ENCODE data around the gene IFNE. TPM values are rescaled to one million over a fixed set of nuclear protein-coding genes. Genes with fewer than 3 reads are reported as not detected.

Gene IFNE
- polyA plus RNA-seq (ENCODE audit: insufficient read length in 4 of 4): under 1 TPM in 2 of 4 donors, not detected in 2; 0.10 to 0.31 TPM

- no peak for DNase-seq (ENCODE audit: low read depth in 4 of 4, low spot score in 3 of 4)
Measured at GRCh38 chr9:21482213-21482612, at the start of gene IFNE. Gene IFNE (minus strand): TSS chr9:21482313. CDS start chr9:21481694, 619 bp downstream.

- DNase-seq (ENCODE audit: low read depth in 4 of 4, low spot score in 3 of 4): no peak
Measured at GRCh38 chr9:21528123-21528808, 46.2 kb upstream of the IFNE start.

GRCh38 chr9:21527579-21527978, 45.5 kb upstream of the IFNE start:
- DNase-seq (ENCODE audit: low read depth in 4 of 4, low spot score in 3 of 4): no peak

- DNase-seq (ENCODE audit: low read depth in 4 of 4, low spot score in 3 of 4): no peak
Measured at GRCh38 chr9:21525174-21525573, 43.1 kb upstream of the IFNE start.

- DNase-seq (ENCODE audit: low read depth in 4 of 4, low spot score in 3 of 4): no peak
Measured at GRCh38 chr9:21524099-21524830, 42.2 kb upstream of the IFNE start.

GRCh38 chr9:21523021-21524014, 41.2 kb upstream of the IFNE start:
- DNase-seq (ENCODE audit: low read depth in 4 of 4, low spot score in 3 of 4): no peak

- no peak for DNase-seq (ENCODE audit: low read depth in 4 of 4, low spot score in 3 of 4)
Measured at GRCh38 chr9:21522348-21522747, 40.2 kb upstream of the IFNE start.

GRCh38 chr9:21521448-21521847, 39.3 kb upstream of the IFNE start:
- no peak for DNase-seq (ENCODE audit: low read depth in 4 of 4, low spot score in 3 of 4)

GRCh38 chr9:21520501-21521228, 38.6 kb upstream of the IFNE start:
- DNase-seq (ENCODE audit: low read depth in 4 of 4, low spot score in 3 of 4): no peak

GRCh38 chr9:21519855-21520434, 37.8 kb upstream of the IFNE start:
- DNase-seq (ENCODE audit: low read depth in 4 of 4, low spot score in 3 of 4): no peak

GRCh38 chr9:21516796-21517195, 34.7 kb upstream of the IFNE start:
- no peak for DNase-seq (ENCODE audit: low read depth in 4 of 4, low spot score in 3 of 4)

GRCh38 chr9:21513431-21513830, 31.3 kb upstream of the IFNE start:
- DNase-seq (ENCODE audit: low read depth in 4 of 4, low spot score in 3 of 4): no peak

- DNase-seq (ENCODE audit: low read depth in 4 of 4, low spot score in 3 of 4): no peak
Measured at GRCh38 chr9:21510806-21511205, 28.7 kb upstream of the IFNE start.

GRCh38 chr9:21507483-21507790, 25.3 kb upstream of the IFNE start:
- DNase-seq (ENCODE audit: low read depth in 4 of 4, low spot score in 3 of 4): no peak

GRCh38 chr9:21506626-21507482, 24.7 kb upstream of the IFNE start:
- DNase-seq (ENCODE audit: low read depth in 4 of 4, low spot score in 3 of 4): no peak

- no peak for DNase-seq (ENCODE audit: low read depth in 4 of 4, low spot score in 3 of 4)
Measured at GRCh38 chr9:21505425-21506179, 23.5 kb upstream of the IFNE start.

- no peak for DNase-seq (ENCODE audit: low read depth in 4 of 4, low spot score in 3 of 4)
Measured at GRCh38 chr9:21504894-21505293, 22.8 kb upstream of the IFNE start.

- DNase-seq (ENCODE audit: low read depth in 4 of 4, low spot score in 3 of 4): no peak
Measured at GRCh38 chr9:21504113-21504512, 22.0 kb upstream of the IFNE start.

All from right renal pelvis (tissue), 4 donors.